Measurements from ENCODE around the gene SHB. TPM values are rescaled to one million over a fixed set of nuclear protein-coding genes. Genes with fewer than 3 reads are reported as not detected.

SHB gene
- total RNA-seq, 2 donors from 2014 or later: 53.2 to 54.8 TPM

DNA sequence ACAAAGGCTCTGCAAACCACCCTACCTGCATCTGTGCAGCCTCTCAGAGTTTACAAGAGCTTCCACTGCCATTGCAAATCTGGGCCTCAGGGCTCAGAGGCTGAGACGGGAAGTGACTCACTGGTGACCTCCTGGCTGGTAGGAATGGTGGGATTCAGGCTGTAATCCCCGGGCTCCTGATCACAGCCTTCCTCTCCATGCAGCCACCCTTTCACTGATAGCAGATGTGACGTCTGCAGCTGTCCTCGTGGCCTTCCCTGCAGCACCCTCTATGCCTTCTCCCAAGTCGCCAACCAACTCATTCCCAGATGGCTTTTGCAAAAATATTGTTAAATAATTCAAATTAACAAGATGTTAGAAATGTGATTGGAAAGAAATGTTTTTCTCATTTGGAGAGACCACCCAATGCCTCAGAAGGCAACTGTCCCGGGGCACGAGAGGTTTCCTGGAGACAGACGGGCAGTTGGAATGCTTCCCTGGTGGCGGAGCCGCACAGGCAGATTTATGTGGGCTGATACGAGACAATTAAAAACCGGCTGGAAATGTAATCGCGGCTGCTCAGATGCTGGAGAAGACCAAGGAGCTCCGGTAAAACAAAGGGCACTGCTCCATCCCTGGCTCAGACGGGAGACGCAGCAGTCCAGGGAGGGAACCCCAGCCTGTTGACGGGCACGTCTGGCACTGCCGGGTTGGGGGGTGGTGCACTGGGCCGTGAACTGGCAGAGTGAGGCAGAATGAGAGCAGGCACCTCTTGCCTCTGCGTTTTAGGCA lies 130.7 kb downstream of the SHB start:
- no peaks in the 10 kb centered on the region for H3K36me3 ChIP-seq
- peak overlapping the region in 1 of 2 donors; percentile 41 for H3K27ac ChIP-seq
- H3K27me3 ChIP-seq (replicated peaks; ENCODE audit: insufficient read depth): no peaks in the 10 kb centered on the region
- TF ChIP-seq, protein P1, sequence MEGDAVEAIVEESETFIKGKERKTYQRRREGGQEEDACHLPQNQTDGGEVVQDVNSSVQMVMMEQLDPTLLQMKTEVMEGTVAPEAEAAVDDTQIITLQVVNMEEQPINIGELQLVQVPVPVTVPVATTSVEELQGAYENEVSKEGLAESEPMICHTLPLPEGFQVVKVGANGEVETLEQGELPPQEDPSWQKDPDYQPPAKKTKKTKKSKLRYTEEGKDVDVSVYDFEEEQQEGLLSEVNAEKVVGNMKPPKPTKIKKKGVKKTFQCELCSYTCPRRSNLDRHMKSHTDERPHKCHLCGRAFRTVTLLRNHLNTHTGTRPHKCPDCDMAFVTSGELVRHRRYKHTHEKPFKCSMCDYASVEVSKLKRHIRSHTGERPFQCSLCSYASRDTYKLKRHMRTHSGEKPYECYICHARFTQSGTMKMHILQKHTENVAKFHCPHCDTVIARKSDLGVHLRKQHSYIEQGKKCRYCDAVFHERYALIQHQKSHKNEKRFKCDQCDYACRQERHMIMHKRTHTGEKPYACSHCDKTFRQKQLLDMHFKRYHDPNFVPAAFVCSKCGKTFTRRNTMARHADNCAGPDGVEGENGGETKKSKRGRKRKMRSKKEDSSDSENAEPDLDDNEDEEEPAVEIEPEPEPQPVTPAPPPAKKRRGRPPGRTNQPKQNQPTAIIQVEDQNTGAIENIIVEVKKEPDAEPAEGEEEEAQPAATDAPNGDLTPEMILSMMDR (IDR thresholded peaks at IDR 0.05): no peak
- peak; percentile 67 for TF ChIP-seq POLR2AphosphoS5 (IDR thresholded peaks at IDR 0.05)
- intact Hi-C loops (cut with DNase I): loop anchor here (2.0 kb wide), 1 partner anchor 78 kb away; no protein-coding TSS in a partner anchor
- peak; percentile 81 for DNase-seq (ENCODE audit: low spot score)
- H3K4me3 ChIP-seq: no peak overlapping the region
- 11% methylated on average over 22 of the region's 22 CpGs for WGBS
- H3K4me1 ChIP-seq (replicated peaks): peaks cover 21% of the 10 kb centered on the region
- no peaks in the 10 kb centered on the region for H3K9me3 ChIP-seq

DNA sequence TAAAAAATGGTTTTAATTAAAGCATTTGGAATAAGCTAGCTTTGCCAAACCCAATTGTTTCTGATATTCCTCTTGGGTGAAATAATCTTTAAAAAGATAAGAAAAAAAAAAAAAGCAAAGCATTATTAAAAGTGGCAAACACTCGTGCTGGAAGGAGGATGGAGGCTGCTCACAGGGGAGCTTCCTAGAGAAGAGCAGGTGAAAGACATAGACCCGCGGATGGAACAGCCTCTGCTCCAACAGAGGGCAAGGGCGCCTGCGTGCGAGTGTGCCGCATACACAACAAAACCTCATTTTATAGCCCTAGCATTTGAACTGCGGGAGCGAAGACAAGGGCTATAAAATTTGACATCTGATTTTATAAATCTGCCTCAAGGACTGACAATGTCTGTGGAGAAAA lies 131.7 kb downstream of the SHB start:
- Histone ChIP-seq H3K36me3 (no peaks in the 10 kb centered on the region), H3K27me3 (replicated peaks; ENCODE audit: insufficient read depth) (no peaks in the 10 kb centered on the region), H3K4me1 (replicated peaks) (peaks cover 19% of the 10 kb centered on the region), H3K4me3 (no peak overlapping the region), H3K27ac (no peak overlapping the region), H3K9me3 (no peaks in the 10 kb centered on the region)
- TF ChIP-seq POLR2AphosphoS5 (IDR thresholded peaks at IDR 0.05) (no peak), POLR2A (IDR thresholded peaks at IDR 0.05) (no peak)
- no peak for DNase-seq (ENCODE audit: low spot score)
- 31% methylated on average over 9 of the region's 9 CpGs for WGBS
- intact Hi-C loops (cut with DNase I): no loop called here

DNA sequence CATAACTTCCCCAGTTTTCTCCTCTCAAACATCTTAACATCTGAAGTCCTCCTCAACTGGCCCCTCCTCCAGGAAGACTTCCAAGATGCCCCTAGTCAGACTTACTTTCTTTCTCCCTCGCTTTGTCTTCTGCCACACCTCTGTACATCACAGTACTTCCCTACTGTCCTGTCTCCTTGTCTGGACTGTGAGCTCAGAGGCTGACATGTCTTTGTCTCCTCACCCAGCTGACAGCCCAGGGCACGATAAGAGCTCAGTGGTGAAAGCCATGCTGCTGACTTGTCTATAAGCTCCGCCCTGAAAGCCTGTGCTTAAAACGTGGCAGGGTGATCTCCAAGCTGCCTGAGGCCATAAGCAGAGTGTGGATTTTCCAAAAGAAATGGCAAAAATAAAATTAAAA lies 132.1 kb downstream of the SHB start:
- WGBS: 52% methylated on average over 4 of the region's 4 CpGs
- DNase-seq (ENCODE audit: low spot score): no peak
- Histone ChIP-seq H3K27ac (no peak overlapping the region), H3K36me3 (no peaks in the 10 kb centered on the region), H3K9me3 (no peaks in the 10 kb centered on the region), H3K27me3 (replicated peaks; ENCODE audit: insufficient read depth) (no peaks in the 10 kb centered on the region), H3K4me3 (no peak overlapping the region), H3K4me1 (replicated peaks) (peaks cover 19% of the 10 kb centered on the region)
- intact Hi-C loops (cut with DNase I): no loop called here
- TF ChIP-seq, protein P1 (IDR thresholded peaks at IDR 0.05): no peak
- no peak for TF ChIP-seq POLR2A (IDR thresholded peaks at IDR 0.05)
- no peak for TF ChIP-seq POLR2AphosphoS5 (IDR thresholded peaks at IDR 0.05)

DNA sequence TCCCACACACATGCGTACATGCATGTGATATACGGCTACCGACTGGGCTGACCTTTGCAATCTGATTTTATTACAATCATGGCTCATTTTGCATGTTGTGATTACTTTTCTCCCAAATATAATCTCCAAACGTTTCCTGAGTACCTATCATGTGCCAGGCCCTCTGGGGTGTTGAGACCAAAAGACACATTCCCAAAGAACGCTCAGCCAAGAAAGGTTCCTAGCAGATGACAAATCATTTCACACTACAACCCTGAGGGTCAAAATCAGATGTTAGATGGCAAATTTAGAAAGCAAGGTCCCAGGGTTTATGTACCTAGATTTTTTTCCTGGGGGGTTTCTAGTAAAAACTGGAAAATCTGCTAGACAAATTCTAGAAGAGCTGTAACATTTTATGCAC lies 132.7 kb downstream of the SHB start:
- Histone ChIP-seq H3K4me3 (no peak overlapping the region), H3K36me3 (no peaks in the 10 kb centered on the region), H3K27ac (no peak overlapping the region), H3K4me1 (replicated peaks) (peaks cover 19% of the 10 kb centered on the region), H3K9me3 (no peaks in the 10 kb centered on the region), H3K27me3 (replicated peaks; ENCODE audit: insufficient read depth) (no peaks in the 10 kb centered on the region)
- 82% methylated on average over 5 of the region's 5 CpGs for WGBS
- no peak for DNase-seq (ENCODE audit: low spot score)
- intact Hi-C loops (cut with DNase I): no loop called here
- TF ChIP-seq POLR2AphosphoS5 (IDR thresholded peaks at IDR 0.05) (no peak), POLR2A (IDR thresholded peaks at IDR 0.05) (no peak)
- TF ChIP-seq, protein P1 (IDR thresholded peaks at IDR 0.05): no peak

DNA sequence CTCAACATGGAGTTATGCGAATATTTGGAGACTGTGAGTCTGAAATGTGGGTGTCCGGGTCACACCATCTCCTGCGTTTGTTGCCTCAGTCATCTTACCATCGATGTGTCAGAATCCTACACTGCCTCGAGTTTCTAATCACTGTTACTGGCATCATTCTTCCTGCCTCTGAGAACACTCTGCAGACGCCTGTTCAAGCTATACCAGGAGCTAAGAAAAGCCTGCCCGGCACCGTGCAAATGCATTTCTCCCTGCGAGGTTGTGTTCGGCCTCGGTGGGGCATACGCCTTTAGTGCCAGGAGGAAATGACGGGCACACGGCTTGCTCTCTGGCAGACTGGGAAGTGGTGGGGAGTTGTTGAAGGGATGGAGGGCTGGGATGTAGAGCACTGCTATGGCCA lies 133.9 kb downstream of the SHB start:
- DNase-seq (ENCODE audit: low spot score): no peak
- intact Hi-C loops (cut with DNase I): no loop called here

DNA sequence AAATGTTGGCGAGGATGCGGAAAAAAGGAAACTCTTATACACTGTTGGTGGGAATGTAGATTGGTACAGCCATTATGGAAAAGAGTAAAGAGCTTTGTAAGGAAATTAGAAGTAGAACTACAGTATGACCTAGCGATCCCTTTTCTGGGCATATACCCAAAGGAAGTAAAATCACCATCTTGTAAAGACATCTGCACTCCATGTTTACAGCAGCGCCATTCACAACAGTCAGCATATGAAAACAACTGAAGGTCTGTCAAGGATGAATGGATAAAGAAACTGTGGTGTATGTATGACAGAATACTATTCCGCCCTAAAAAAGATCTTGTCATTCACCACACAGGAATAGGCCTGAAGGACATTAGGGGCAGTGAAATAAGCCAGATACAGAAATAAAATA lies 137.4 kb downstream of the SHB start:
- Histone ChIP-seq H3K36me3 (no peaks in the 10 kb centered on the region), H3K27ac (no peak overlapping the region), H3K4me1 (replicated peaks) (peaks cover 2% of the 10 kb centered on the region), H3K9me3 (no peaks in the 10 kb centered on the region), H3K4me3 (no peak overlapping the region), H3K27me3 (replicated peaks; ENCODE audit: insufficient read depth) (no peaks in the 10 kb centered on the region)
- DNase-seq (ENCODE audit: low spot score): no peak
- intact Hi-C loops (cut with DNase I): no loop called here
- TF ChIP-seq POLR2A (IDR thresholded peaks at IDR 0.05) (no peak), POLR2AphosphoS5 (IDR thresholded peaks at IDR 0.05) (no peak)
- TF ChIP-seq, protein P1 (IDR thresholded peaks at IDR 0.05): no peak
- WGBS: 93% methylated on average over 5 of the region's 5 CpGs

More for the DNA sequence above, 133.9 kb downstream of the SHB start:
- 87% methylated on average over 14 of the region's 14 CpGs for WGBS
- H3K27ac ChIP-seq: no peak overlapping the region
- H3K36me3 ChIP-seq: no peaks in the 10 kb centered on the region
- no peaks in the 10 kb centered on the region for H3K27me3 ChIP-seq (replicated peaks; ENCODE audit: insufficient read depth)
- H3K4me3 ChIP-seq: no peak overlapping the region
- no peaks in the 10 kb centered on the region for H3K9me3 ChIP-seq
- TF ChIP-seq POLR2A (IDR thresholded peaks at IDR 0.05): no peak
- peaks cover 19% of the 10 kb centered on the region for H3K4me1 ChIP-seq (replicated peaks)

Data from prostate gland (tissue), 2 donors.